Measurements from ENCODE around the gene MAP3K6. TPM values are rescaled to one million over a fixed set of nuclear protein-coding genes. Genes with fewer than 3 reads are reported as not detected.

The MAP3K6 gene
- total RNA-seq, 1 experiment from 2014 or later = 13.5 TPM

DNA sequence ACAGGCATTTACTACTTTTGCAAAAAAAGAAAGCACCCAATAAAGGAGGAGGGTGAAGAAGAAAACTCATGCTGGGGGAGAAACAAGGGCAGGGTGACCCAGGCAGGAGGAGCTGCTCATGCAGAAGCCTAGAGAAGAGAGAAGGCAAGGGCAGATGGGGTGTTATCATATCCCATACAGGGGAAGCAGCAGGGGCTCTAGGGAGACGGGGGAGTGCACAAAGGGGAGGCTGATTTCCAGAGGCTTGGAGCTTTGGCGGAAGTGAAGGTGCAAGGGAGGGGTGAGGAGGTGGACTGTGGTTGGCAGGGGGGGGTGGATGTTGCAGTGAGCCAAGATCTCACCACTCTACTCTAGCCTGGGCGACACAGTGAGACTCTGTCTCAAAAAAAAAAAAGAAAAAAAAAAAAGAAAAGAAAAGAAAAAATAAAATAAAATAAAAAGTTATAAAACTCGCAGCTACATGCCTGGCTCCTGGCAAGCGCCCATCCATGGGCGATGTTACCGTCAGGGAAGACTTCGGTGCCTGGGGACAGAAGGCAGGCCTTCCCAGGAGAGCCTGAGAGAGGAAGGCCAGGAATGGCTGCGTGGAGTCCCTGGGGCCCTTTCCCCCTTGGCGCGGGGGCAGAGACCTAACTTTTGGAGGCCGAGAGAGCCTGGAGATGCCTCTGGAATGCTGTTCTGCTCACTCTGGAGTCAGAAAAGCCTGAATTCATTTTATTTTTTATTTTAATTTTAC is 11.2 kb upstream of the MAP3K6 start:
- CTCF ChIA-PET = interaction anchor here (0.6 to 1.4 kb wide), 3 partner anchors 45 to 393 kb away, joined by 3 to 6 read pairs (median 5); no protein-coding TSS in a partner anchor
- DNase-seq (ENCODE audit: unreplicated experiment) = no peak
- Mint-ChIP-seq H3K27me3 (ENCODE audit: insufficient read depth, unreplicated experiment) (no peaks in the 10 kb centered on the region), H3K36me3 (ENCODE audit: insufficient read depth, unreplicated experiment) (no peaks in the 10 kb centered on the region), H3K27ac (ENCODE audit: low read depth, unreplicated experiment) (no peak overlapping the region), H3K9me3 (ENCODE audit: unreplicated experiment) (no peaks in the 10 kb centered on the region), H3K4me3 (ENCODE audit: unreplicated experiment) (no peak overlapping the region), H3K4me1 (ENCODE audit: insufficient read depth, unreplicated experiment) (peaks cover 12% of the 10 kb centered on the region)
- intact Hi-C loops (cut with micrococcal nuclease) = no loop called here
- no TSS peak for BruUV-seq (replicated peaks)
- TF ChIP-seq, protein P1, sequence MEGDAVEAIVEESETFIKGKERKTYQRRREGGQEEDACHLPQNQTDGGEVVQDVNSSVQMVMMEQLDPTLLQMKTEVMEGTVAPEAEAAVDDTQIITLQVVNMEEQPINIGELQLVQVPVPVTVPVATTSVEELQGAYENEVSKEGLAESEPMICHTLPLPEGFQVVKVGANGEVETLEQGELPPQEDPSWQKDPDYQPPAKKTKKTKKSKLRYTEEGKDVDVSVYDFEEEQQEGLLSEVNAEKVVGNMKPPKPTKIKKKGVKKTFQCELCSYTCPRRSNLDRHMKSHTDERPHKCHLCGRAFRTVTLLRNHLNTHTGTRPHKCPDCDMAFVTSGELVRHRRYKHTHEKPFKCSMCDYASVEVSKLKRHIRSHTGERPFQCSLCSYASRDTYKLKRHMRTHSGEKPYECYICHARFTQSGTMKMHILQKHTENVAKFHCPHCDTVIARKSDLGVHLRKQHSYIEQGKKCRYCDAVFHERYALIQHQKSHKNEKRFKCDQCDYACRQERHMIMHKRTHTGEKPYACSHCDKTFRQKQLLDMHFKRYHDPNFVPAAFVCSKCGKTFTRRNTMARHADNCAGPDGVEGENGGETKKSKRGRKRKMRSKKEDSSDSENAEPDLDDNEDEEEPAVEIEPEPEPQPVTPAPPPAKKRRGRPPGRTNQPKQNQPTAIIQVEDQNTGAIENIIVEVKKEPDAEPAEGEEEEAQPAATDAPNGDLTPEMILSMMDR (IDR thresholded peaks at IDR 0.05; ENCODE audit: unreplicated experiment) = no peak
- POLR2A ChIA-PET = interaction anchor here (0.7 to 1.9 kb wide), 2 partner anchors 37 to 492 kb away, joined by 4 to 6 read pairs; partner anchors contain the start of gene SYTL1

- BruUV-seq (replicated peaks) = no TSS peak
- no peaks in the 10 kb centered on the region for H3K27me3 Mint-ChIP-seq (ENCODE audit: insufficient read depth, unreplicated experiment)
- H3K4me1 Mint-ChIP-seq (ENCODE audit: insufficient read depth, unreplicated experiment) = peaks cover under 1% of the 10 kb centered on the region
- ChIA-PET CTCF (interaction anchor here (0.6 to 1.1 kb wide), 4 partner anchors 8 to 287 kb away, joined by 3 to 5 read pairs (median 4); partner anchors contain the start of gene MAP3K6), POLR2A (no interaction called here)
- H3K36me3 Mint-ChIP-seq (ENCODE audit: insufficient read depth, unreplicated experiment) = no peaks in the 10 kb centered on the region
- no peak within 1 kb of the TSS for H3K27ac Mint-ChIP-seq (ENCODE audit: low read depth, unreplicated experiment)
- TF ChIP-seq, protein P1 (IDR thresholded peaks at IDR 0.05; ENCODE audit: unreplicated experiment) = no peak
- no peak for DNase-seq (ENCODE audit: unreplicated experiment)
- no peak within 1 kb of the TSS for H3K4me3 Mint-ChIP-seq (ENCODE audit: unreplicated experiment)
- H3K9me3 Mint-ChIP-seq (ENCODE audit: unreplicated experiment) = no peaks in the 10 kb centered on the region
- intact Hi-C loops (cut with micrococcal nuclease) = no loop called here
Observed at GRCh38 chr1:27374362-27375086, 7.8 kb upstream of the MAP3K6 start, which contains the start of gene FCN3. Gene FCN3, minus strand, starts transcription at chr1:27374824. Its CDS starts 6 bp downstream, at chr1:27374818.

- no TSS peak for BruUV-seq (replicated peaks)
- ChIA-PET CTCF (interaction anchor here (0.5 to 1.3 kb wide), 6 partner anchors 14 to 1549 kb away, joined by 3 to 5 read pairs (median 3); no protein-coding TSS in a partner anchor), POLR2A (no interaction called here)
- Mint-ChIP-seq H3K27ac (ENCODE audit: low read depth, unreplicated experiment) (no peak overlapping the region), H3K9me3 (ENCODE audit: unreplicated experiment) (no peaks in the 10 kb centered on the region), H3K36me3 (ENCODE audit: insufficient read depth, unreplicated experiment) (no peaks in the 10 kb centered on the region), H3K4me3 (ENCODE audit: unreplicated experiment) (no peak overlapping the region), H3K4me1 (ENCODE audit: insufficient read depth, unreplicated experiment) (no peaks in the 10 kb centered on the region), H3K27me3 (ENCODE audit: insufficient read depth, unreplicated experiment) (no peaks in the 10 kb centered on the region)
- TF ChIP-seq, protein P1 (IDR thresholded peaks at IDR 0.05; ENCODE audit: unreplicated experiment) = peak; percentile 23
- intact Hi-C loops (cut with micrococcal nuclease) = no loop called here
- DNase-seq (ENCODE audit: unreplicated experiment) = no peak
Observed at GRCh38 chr1:27372808-27373690, 6.3 kb upstream of the MAP3K6 start.

All from MCF 10A (cell line).